Activated T-helper 1 cell treated with Interleukin-2 at 50 U/mL for 16 hours (primary cell): ENCODE results near the gene ADORA1.

ENCODE experiments used
- DNase-seq: peaks from one replicate; pipeline ENCODE4 v3.0.0-alpha.2; 2020; ENCODE audit warnings: low read depth

The ADORA1 gene

GRCh38 chr1:203127666-203128430 lies at the start of gene ADORA1:
ADORA1 (plus strand) TSS chr1:203127726; CDS start chr1:203128842, 1,116 bp downstream.
- DNase-seq, result no peak

GRCh38 chr1:203077956-203078355 lies 49.6 kb upstream of the ADORA1 start:
- DNase-seq, result no peak

- DNase-seq, result no peak
Measured at GRCh38 chr1:203078478-203078877, 49.0 kb upstream of the ADORA1 start.

GRCh38 chr1:203080456-203080855 lies 47.1 kb upstream of the ADORA1 start:
- no peak for DNase-seq

DNA sequence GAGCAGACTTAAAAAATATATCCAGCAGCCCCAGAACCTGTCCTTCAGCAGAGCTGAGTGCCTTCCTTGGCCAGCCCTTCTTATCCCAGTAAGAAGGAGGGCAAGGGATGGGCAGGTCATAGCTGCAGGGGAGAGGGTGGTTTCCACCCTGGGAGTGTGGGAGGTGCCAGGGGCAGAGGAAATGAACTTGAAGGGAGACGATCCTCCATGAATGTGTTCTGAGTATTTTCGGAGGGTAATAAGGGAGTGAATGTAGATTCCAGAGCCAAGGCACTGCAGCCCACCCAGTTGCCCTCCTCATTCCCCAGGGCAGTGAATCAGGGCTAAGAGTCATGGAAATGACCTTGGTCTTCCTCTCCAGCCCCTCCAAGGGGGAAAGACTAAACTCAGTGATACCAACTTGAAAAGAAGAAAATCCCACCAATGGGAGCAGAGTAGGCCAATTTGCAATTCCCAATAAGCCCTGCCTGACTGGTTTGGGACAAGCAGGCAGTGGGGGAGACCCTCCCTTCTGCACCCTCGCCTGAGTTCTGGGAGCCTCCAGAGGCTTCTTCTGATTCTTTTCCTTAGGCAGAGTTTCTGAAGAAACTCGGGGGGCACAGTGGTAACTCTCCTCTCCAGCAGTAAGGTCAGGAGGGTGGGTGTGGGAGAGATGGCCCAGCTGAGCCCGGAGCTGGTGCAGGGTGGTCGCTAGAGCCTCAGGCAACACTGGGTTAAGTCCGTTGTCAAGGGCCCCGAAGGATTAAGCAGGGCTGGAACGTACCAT lies 45.9 kb upstream of the ADORA1 start:
- no peak for DNase-seq

- DNase-seq, result no peak
Measured at GRCh38 chr1:203082231-203082505, 45.4 kb upstream of the ADORA1 start.

GRCh38 chr1:203082571-203083462 lies 44.7 kb upstream of the ADORA1 start:
- DNase-seq, result no peak

GRCh38 chr1:203083463-203083921 lies 44.0 kb upstream of the ADORA1 start:
- no peak for DNase-seq

DNA sequence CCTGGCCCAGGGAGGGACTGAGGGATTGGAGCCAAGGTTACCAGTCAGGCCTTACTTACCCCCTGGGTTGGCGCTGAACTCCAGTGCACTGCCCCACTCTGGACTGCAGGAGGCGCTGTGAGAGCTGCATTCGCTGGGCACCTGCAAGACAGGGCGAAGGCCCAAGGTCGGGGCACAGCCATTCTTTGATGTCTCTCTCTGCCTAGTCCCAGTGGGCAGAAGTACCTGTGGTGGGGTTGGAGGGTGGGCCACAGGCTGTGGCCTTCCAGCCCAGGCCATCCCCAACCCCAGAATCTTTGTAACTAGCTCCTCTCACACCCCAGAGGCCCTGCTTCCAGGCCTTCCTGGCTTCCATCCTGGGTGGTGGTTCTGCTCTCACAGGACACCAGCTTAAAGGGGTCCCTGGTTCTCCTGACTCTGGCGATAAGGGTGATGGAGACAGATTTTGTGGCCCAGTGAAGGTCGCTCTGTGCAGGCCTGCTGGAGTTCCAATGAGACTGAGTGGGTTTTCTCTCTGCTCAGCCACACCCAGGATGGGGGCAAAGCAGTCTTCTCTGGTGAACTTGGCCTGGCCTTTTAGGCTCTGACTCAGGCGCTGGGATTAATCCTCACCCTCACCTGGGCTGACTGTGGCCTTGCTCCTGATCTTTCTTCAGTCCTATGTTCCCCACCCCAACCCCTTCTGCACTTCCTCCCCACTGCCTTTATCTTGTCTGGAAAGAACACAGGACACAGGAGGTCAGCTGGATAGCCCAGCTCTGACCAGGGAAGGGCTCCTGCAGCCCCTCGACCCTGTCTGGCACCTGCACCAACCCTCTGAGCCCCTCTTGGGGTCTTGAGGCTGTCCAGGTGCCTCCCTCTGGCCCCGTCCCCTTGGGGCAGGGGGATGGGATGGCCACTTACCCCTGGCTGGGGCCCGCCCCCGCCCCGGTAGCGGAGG lies 42.7 kb upstream of the ADORA1 start:
- no peak for DNase-seq

GRCh38 chr1:203085528-203086406 lies 41.8 kb upstream of the ADORA1 start, which contains the start of gene MYOG:
MYOG (minus strand) TSS chr1:203086012; CDS start chr1:203085961, 51 bp downstream.
- DNase-seq, result no peak

DNA sequence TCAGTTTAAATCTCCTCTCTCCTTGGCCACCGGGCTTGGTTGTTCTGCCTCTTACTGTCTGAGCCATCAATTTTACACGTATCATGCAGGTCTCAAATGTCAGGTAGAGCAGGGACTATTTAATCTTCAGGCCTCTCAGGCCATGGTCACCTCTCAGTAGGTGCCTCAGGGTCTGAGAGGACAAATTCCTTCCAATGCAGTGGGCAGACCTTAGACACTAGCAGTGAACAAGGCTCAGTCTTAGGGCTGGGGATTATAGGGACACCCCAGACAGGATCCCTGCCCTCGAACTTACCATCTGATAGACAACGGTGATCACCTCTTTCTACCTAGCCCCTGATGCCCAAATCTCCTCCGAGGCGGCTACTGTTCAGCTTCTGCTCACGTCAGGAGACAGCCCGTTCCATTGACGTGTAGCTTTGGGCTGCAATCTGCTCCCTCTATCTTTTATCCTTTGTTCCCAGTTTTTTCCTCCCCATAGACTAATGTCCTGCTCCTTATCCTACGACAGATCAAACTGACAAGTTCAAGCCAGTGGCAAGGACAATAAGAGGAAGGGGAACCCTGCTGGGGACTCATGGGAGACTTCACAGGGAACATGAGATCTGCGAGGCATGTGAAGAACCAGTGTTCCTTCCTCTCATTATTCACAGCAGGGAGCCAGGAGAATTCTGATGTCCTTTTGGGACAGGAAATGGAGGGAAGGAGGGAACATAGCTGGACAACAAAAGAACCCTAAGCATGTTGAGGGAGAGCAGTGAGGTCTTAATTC lies 40.3 kb upstream of the ADORA1 start:
- no peak for DNase-seq

GRCh38 chr1:203088441-203088840 lies 39.1 kb upstream of the ADORA1 start:
- no peak for DNase-seq

DNA sequence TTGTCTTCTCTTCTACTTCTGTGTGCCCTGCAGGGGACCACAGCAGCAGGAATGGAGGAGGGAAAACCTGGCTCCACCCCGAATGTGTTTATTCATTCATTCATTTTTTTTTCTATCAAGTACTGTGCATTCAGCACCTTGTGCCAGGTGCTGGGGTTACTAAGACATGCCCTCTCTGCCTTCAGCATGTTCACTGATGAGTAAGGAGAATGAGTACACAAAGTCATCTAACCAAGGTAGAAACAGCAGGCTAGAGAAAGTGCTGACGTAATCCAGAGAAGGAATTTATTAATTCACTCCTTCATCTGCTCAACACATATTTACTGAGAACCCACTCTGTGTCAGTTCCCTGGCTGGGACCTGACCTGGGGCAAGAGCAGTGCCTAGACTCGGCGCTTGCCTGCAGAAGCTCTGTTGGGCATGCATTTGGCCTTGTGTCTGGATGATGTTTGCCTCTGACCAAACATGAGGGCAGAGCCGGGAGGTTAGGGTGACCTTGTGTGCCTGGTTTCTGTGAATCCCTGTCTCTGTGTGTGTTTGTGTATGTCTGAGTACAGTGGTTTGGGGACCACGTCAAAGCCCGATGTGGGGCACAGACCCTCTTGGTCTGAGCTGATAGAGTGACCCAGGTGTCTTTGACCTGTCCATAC lies 38.4 kb upstream of the ADORA1 start:
- DNase-seq, result no peak

DNA sequence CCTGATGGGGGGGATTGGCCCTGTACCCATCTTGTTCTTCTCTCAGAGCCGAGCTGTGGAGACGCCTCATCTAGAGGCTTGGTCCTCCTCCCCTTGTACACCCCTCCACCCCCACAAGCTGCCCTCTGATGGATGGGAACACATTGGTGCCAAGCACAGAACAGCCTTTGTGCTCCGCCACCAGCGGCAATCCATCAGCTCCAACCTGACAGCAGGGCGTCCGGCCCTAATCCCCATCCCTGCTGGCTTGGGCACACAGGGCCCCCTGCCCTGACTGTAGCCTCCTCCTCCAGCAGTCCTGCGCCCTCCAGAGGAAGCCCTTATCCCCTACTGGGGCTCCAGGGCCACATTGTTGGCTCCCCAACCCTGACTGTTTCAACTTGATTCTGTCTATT lies 37.9 kb upstream of the ADORA1 start:
- DNase-seq, result no peak

DNA sequence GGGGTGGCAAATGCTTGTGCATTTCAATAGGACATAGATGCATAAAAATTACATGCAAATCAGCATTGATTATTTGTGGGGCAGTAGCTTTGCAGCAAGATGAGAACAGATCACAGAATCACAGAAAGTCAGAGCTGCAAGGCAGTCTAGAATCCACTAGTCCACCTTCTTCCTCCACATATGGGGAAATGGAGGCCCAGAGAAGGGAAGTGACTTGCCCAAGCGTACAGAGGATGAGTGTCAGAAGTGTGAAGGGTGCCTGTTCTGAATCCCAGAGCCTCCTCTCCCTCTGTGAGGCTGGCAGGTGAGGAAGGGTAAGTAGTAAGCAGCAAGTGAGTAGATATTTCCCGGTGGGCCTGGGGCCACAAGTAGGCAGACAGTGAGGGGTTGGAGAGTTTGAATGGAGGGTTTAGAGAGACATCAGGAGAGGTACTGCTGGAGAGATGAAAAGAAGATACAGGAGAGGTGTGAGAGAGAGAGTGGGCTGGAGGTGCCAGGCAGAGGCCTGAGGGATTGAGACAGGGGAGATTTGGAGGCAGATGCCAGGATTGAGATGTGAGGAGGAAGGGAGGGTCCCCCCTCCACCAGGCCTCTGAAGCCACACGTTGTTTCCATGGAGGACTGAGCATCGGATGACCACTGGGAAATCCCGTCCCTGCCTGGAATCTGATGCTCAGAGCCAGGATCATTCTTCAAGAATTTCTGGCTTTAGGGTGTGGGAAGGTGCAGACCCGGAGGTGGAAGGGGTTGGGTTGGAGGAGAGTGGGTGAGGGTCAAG lies 36.9 kb upstream of the ADORA1 start:
- no peak for DNase-seq

- DNase-seq, result no peak
Measured at GRCh38 chr1:203091199-203091477, 36.4 kb upstream of the ADORA1 start.

- DNase-seq, result no peak
Measured at GRCh38 chr1:203091761-203092330, 35.7 kb upstream of the ADORA1 start.

GRCh38 chr1:203093754-203094410 lies 33.6 kb upstream of the ADORA1 start:
- no peak for DNase-seq
